ENCODE measurements around the gene B4GALT3. TPM values are rescaled to one million over a fixed set of nuclear protein-coding genes. Genes with fewer than 3 reads are reported as not detected.

The B4GALT3 gene
- total RNA-seq, 2 experiments from 2014 or later = 45.7 to 49.0 TPM

DNA sequence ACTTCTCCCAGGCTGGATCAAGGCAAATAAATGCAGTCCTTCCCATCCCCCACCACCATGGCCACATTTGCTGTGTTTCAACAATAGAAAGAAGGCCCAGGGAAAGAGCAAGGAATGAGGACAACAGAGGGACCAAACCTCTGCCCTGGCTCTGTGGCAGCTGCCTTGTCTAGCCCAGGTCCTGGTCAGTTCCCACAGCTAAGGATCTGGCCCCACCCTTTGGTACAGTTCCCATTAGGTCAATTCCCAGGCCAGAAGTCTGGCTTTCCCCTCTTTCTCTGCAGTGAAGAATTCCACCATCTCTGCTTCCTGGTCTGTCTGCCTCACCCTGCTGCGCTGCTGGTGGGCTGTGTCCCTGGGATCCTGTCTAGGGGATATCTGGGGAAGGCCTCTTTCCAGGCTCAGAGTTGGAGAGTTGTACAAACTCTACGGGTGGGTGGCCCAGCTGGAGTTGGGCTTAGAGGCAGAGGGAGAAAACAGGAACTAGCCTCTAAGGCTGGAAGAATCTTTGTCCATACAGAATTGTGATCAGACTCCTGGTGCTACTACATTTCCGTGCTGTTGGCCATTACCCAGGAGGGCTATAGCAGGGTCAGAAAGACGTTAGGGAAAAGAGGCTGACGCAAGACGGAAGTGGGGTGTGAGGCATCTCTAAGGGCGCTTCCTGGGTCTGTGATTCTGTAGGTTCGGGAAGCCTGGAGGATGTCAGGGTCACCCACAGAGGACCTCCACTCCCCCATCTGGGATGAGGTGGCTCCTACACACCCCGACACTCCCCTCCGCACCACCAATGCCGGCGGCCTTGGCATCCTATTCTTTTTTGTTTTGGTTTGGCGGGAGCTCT is 23.9 kb upstream of the B4GALT3 start:
- CTCF ChIA-PET = interaction anchor here (0.6 to 13.3 kb wide), 8 partner anchors 9 to 181 kb away, joined by 3 to 196 read pairs (median 8); partner anchors contain the start of genes APOA2, PPOX and TOMM40L
- H3K4me1 Mint-ChIP-seq (ENCODE audit: low read depth) = peaks cover 67% of the 10 kb centered on the region
- H3K36me3 Mint-ChIP-seq (ENCODE audit: low read depth) = peaks cover 25% of the 10 kb centered on the region
- H3K27ac Mint-ChIP-seq = peak overlapping the region; percentile 89
- no peaks in the 10 kb centered on the region for H3K27me3 Mint-ChIP-seq (ENCODE audit: low read depth)
- H3K9me3 Mint-ChIP-seq = no peaks in the 10 kb centered on the region
- intact Hi-C loops (cut with micrococcal nuclease) = no loop called here
- DNase-seq = peak; percentile 26
- H3K4me3 Mint-ChIP-seq = peak overlapping the region; percentile 92

GRCh38 chr1:161200421-161200991 is 23.2 kb upstream of the B4GALT3 start:
- Mint-ChIP-seq H3K9me3 (no peaks in the 10 kb centered on the region), H3K36me3 (ENCODE audit: low read depth) (peaks cover 20% of the 10 kb centered on the region), H3K27me3 (ENCODE audit: low read depth) (no peaks in the 10 kb centered on the region), H3K4me1 (ENCODE audit: low read depth) (peaks cover 67% of the 10 kb centered on the region), H3K4me3 (peak overlapping the region; percentile 65), H3K27ac (peak overlapping the region; percentile 89)
- peak; percentile 67 for DNase-seq
- CTCF ChIA-PET = interaction anchor here (1.1 to 13.3 kb wide), 5 partner anchors 8 to 105 kb away, joined by 3 to 196 read pairs (median 12); partner anchors contain the start of genes APOA2, PPOX and TOMM40L
- intact Hi-C loops (cut with micrococcal nuclease) = no loop called here

GRCh38 chr1:161199506-161200139 is 22.3 kb upstream of the B4GALT3 start:
- DNase-seq = no peak
- intact Hi-C loops (cut with micrococcal nuclease) = no loop called here
- Mint-ChIP-seq H3K36me3 (ENCODE audit: low read depth) (peaks cover 15% of the 10 kb centered on the region), H3K4me3 (peak overlapping the region; percentile 65), H3K4me1 (ENCODE audit: low read depth) (peaks cover 67% of the 10 kb centered on the region), H3K27me3 (ENCODE audit: low read depth) (no peaks in the 10 kb centered on the region), H3K27ac (peak overlapping the region; percentile 89), H3K9me3 (no peaks in the 10 kb centered on the region)
- CTCF ChIA-PET = interaction anchor here (1.0 to 1.6 kb wide), 5 partner anchors 9 to 91 kb away, joined by 3 to 4 read pairs (median 3); partner anchors contain the start of gene APOA2

GRCh38 chr1:161198897-161199431 is 21.7 kb upstream of the B4GALT3 start, which contains the start of gene ADAMTS4:
Gene ADAMTS4, minus strand, starts transcription at chr1:161199054. Its CDS starts 427 bp downstream, at chr1:161198627.
- Mint-ChIP-seq H3K27ac (peak within 1 kb of the TSS; percentile 89), H3K36me3 (ENCODE audit: low read depth) (peaks cover 9% of the 10 kb centered on the region), H3K4me3 (peak within 1 kb of the TSS; percentile 65), H3K4me1 (ENCODE audit: low read depth) (peaks cover 63% of the 10 kb centered on the region), H3K9me3 (no peaks in the 10 kb centered on the region), H3K27me3 (ENCODE audit: low read depth) (no peaks in the 10 kb centered on the region)
- no peak for DNase-seq
- intact Hi-C loops (cut with micrococcal nuclease) = no loop called here
- CTCF ChIA-PET = interaction anchor here (0.6 to 1.6 kb wide), 7 partner anchors 10 to 183 kb away, joined by 3 to 4 read pairs (median 3); partner anchors contain the start of genes APOA2 and TOMM40L

DNA sequence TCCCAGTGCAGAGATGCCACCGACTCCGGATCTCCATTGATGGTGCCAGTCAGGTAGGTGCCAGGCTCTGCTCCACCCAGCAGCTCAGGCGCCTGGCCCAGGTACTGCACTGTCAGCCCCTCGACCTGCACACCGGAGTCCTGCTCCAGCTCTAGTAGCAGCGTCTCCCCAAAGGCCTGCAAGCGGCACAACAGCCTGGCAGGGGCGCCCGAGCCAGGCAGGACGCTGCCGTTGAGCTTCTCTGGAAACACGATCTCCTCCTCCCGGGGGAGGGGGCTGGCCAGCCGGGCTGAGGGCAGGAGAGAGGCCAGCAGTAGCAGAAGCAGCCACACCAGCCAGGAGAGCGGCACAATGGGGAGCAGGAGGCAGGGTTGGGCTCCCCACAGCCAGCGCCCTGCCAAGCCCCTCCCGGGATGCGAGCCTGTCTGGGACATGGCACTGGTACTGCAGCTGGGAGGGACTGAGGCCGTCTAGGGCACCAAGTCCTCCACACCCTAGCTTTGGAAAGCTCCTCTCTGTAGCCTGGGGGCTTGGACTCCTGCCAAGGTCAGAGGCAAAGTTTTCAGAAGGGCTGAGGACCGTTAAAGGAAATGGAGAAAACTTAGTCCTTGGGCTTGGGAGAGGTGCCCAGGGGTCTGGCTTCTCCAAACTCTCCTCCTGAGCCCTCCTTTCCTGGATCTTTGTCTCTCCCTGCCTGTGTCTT is 21.0 kb upstream of the B4GALT3 start:
- no peak for DNase-seq
- Mint-ChIP-seq H3K9me3 (no peaks in the 10 kb centered on the region), H3K27ac (peak overlapping the region; percentile 40), H3K36me3 (ENCODE audit: low read depth) (peaks cover 2% of the 10 kb centered on the region), H3K4me1 (ENCODE audit: low read depth) (peaks cover 56% of the 10 kb centered on the region), H3K27me3 (ENCODE audit: low read depth) (no peaks in the 10 kb centered on the region), H3K4me3 (no peak overlapping the region)
- CTCF ChIA-PET = interaction anchor here (0.6 to 1.6 kb wide), 5 partner anchors 11 to 183 kb away, joined by 3 to 4 read pairs (median 3); partner anchors contain the start of gene TOMM40L
- intact Hi-C loops (cut with micrococcal nuclease) = no loop called here

GRCh38 chr1:161197560-161198193 is 20.4 kb upstream of the B4GALT3 start:
- DNase-seq = no peak
- Mint-ChIP-seq H3K4me3 (no peak overlapping the region), H3K36me3 (ENCODE audit: low read depth) (peaks cover 1% of the 10 kb centered on the region), H3K27me3 (ENCODE audit: low read depth) (no peaks in the 10 kb centered on the region), H3K27ac (no peak overlapping the region), H3K4me1 (ENCODE audit: low read depth) (peaks cover 55% of the 10 kb centered on the region), H3K9me3 (no peaks in the 10 kb centered on the region)
- intact Hi-C loops (cut with micrococcal nuclease) = no loop called here
- CTCF ChIA-PET = interaction anchor here (0.8 kb wide), 1 partner anchor 9 kb away, joined by 3 read pairs; no protein-coding TSS in a partner anchor

- H3K27me3 Mint-ChIP-seq (ENCODE audit: low read depth) = no peaks in the 10 kb centered on the region
- peaks cover 54% of the 10 kb centered on the region for H3K4me1 Mint-ChIP-seq (ENCODE audit: low read depth)
- CTCF ChIA-PET = interaction anchor here (0.8 kb wide), 1 partner anchor 8 kb away, joined by 3 read pairs; no protein-coding TSS in a partner anchor
- no peak for DNase-seq
- H3K9me3 Mint-ChIP-seq = no peaks in the 10 kb centered on the region
- H3K4me3 Mint-ChIP-seq = no peak overlapping the region
- no peaks in the 10 kb centered on the region for H3K36me3 Mint-ChIP-seq (ENCODE audit: low read depth)
- intact Hi-C loops (cut with micrococcal nuclease) = no loop called here
- H3K27ac Mint-ChIP-seq = no peak overlapping the region
Measured at GRCh38 chr1:161196521-161197451, 19.5 kb upstream of the B4GALT3 start.

DNA sequence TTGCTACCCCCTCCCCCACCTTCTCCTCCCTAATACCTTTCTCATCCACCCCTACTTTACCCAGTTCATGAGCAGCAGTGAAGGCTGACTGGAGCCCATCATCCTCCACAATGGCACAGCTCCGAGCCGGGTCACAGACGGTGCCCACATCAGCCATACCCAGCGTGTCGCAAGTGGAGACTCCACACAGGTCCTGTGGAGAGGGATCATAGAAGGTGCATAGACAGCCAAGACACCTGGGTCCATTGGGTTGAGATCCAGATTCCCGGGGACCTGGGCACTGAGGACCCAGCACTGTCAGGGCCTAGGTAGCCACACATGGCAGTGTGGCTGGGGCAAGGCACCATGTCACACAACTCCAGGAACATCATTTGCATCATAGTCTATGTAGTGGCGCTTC is 18.8 kb upstream of the B4GALT3 start:
- DNase-seq = no peak
- H3K27ac Mint-ChIP-seq = no peak overlapping the region

GRCh38 chr1:161195171-161195570 is 17.9 kb upstream of the B4GALT3 start:
- no peaks in the 10 kb centered on the region for H3K9me3 Mint-ChIP-seq
- H3K4me3 Mint-ChIP-seq = no peak overlapping the region
- DNase-seq = no peak
- H3K4me1 Mint-ChIP-seq (ENCODE audit: low read depth) = peaks cover 38% of the 10 kb centered on the region
- H3K27ac Mint-ChIP-seq = peak overlapping the region; percentile 35
- no peaks in the 10 kb centered on the region for H3K36me3 Mint-ChIP-seq (ENCODE audit: low read depth)
- CTCF ChIA-PET = interaction anchor here (0.5 to 1.7 kb wide), 7 partner anchors 13 to 187 kb away, joined by 3 to 8 read pairs (median 4); no protein-coding TSS in a partner anchor
- H3K27me3 Mint-ChIP-seq (ENCODE audit: low read depth) = no peaks in the 10 kb centered on the region
- intact Hi-C loops (cut with micrococcal nuclease) = no loop called here

More for the DNA sequence above, 18.8 kb upstream of the B4GALT3 start:
- CTCF ChIA-PET = interaction anchor here (1.1 kb wide), 1 partner anchor 53 kb away, joined by 4 read pairs; no protein-coding TSS in a partner anchor
- Mint-ChIP-seq H3K4me3 (no peak overlapping the region), H3K36me3 (ENCODE audit: low read depth) (no peaks in the 10 kb centered on the region), H3K27me3 (ENCODE audit: low read depth) (no peaks in the 10 kb centered on the region), H3K9me3 (no peaks in the 10 kb centered on the region), H3K4me1 (ENCODE audit: low read depth) (peaks cover 47% of the 10 kb centered on the region)
- intact Hi-C loops (cut with micrococcal nuclease) = no loop called here

- CTCF ChIA-PET = interaction anchor here (0.6 to 4.4 kb wide), 13 partner anchors 10 to 188 kb away, joined by 3 to 69 read pairs (median 6); partner anchors contain the start of genes APOA2, NDUFS2 and TOMM40L
- H3K4me1 Mint-ChIP-seq (ENCODE audit: low read depth) = peaks cover 30% of the 10 kb centered on the region
- no peaks in the 10 kb centered on the region for H3K27me3 Mint-ChIP-seq (ENCODE audit: low read depth)
- no peaks in the 10 kb centered on the region for H3K9me3 Mint-ChIP-seq
- no peak overlapping the region for H3K4me3 Mint-ChIP-seq
- intact Hi-C loops (cut with micrococcal nuclease) = no loop called here
- no peak for DNase-seq
- H3K36me3 Mint-ChIP-seq (ENCODE audit: low read depth) = no peaks in the 10 kb centered on the region
- H3K27ac Mint-ChIP-seq = no peak overlapping the region
Measured at GRCh38 chr1:161193561-161194235, 16.4 kb upstream of the B4GALT3 start.

Data from activated naive CD4-positive, alpha-beta T cell treated with anti-CD3 and anti-CD28 coated beads for 36 hours (primary cell).